ENCODE results near the gene PCNT.
"Not testable (repeated sequence)": the region's sequence is repeated elsewhere in the genome, so short reads cannot be mapped to it uniquely, and the experiment has no call there.

Gene PCNT

DNA sequence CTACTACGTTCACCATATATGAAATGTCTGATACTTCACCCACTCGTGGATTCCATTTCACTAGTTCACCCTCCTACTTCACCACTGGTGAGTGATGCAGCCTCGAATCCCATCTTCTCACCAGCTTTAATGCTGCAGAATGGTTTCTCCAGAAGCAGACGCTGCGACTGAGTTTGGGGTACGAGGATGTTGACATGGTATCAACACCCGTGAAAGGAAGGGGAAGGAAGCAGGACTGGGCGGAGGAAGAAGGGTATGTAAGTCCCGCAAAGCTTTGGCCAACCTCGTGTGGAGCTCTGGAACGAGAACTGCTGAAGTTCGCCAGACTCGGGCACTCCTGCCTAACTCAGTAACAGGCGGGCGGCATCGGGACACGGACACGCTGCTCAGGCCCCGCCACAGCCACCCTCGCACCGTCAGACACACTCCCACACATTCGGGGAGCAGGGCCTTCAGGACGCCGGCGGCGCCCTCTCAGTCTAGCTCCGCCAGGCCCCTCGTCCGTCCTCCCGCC lies 133.9 kb downstream of the PCNT start:
- TF ChIP-seq, protein P1, sequence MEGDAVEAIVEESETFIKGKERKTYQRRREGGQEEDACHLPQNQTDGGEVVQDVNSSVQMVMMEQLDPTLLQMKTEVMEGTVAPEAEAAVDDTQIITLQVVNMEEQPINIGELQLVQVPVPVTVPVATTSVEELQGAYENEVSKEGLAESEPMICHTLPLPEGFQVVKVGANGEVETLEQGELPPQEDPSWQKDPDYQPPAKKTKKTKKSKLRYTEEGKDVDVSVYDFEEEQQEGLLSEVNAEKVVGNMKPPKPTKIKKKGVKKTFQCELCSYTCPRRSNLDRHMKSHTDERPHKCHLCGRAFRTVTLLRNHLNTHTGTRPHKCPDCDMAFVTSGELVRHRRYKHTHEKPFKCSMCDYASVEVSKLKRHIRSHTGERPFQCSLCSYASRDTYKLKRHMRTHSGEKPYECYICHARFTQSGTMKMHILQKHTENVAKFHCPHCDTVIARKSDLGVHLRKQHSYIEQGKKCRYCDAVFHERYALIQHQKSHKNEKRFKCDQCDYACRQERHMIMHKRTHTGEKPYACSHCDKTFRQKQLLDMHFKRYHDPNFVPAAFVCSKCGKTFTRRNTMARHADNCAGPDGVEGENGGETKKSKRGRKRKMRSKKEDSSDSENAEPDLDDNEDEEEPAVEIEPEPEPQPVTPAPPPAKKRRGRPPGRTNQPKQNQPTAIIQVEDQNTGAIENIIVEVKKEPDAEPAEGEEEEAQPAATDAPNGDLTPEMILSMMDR (conservative IDR thresholded peaks at IDR 0.05; ENCODE audit: low read depth) = no peak
- peak; percentile 41 for DNase-seq (ENCODE audit: low spot score)
- peak overlapping the region; percentile 92 for H3K27ac ChIP-seq
- CTCF ChIA-PET = interaction anchor here (1.1 to 1.7 kb wide), 2 partner anchors 182 to 206 kb away, joined by 3 read pairs; no protein-coding TSS in a partner anchor
- POLR2A ChIA-PET (ENCODE audit: low non-redundant PET) = no interaction called here

DNA sequence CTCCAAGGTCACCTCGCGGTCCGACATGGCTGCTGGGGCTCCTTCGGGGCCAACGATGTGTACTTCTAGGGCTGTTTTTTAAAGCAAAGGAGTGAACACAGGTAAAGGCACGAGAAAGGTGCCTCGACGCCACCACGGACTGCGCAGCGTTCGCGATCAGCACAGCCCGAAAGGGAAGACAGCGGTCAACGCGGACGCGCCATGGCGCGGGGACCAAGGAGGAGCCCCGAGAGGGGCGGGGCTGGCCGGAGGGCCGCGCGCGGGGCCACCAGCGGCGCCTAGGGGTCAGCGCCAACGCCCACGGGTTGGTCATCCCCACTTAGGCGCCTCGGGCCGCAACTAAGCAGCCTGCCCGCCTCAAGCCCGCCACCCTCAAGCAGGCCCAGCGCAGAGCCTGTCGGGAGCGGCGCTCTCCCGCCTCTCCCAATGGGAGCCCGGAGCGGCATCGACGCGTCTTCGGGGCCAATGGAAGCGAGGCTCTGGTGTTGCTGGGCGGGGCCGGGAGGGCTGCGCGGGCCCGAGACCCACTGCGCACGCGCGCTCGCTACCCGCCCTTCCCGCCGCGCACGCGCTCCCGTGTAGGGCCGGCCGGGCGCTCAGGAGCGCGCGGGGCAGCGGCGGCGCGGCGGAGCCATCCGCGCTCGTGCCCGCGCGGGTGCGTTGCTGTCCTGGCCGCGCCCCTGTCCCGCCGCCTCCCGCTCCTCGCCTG lies 134.5 kb downstream of the PCNT start, which contains the start of gene DIP2A:
Gene DIP2A, plus strand, starts transcription at position 577 of the 709 bp plus-strand sequence. CDS start 241 bp downstream, outside the sequence.
- H3K27ac ChIP-seq = peak within 1 kb of the TSS; percentile 92
- peak; percentile 99 for DNase-seq (ENCODE audit: low spot score)
- POLR2A ChIA-PET (ENCODE audit: low non-redundant PET) = no interaction called here
- CTCF ChIA-PET = interaction anchor here (0.7 to 1.1 kb wide), 2 partner anchors 54 to 206 kb away, joined by 3 read pairs; no protein-coding TSS in a partner anchor
- TF ChIP-seq, protein P1 (conservative IDR thresholded peaks at IDR 0.05; ENCODE audit: low read depth) = no peak

DNA sequence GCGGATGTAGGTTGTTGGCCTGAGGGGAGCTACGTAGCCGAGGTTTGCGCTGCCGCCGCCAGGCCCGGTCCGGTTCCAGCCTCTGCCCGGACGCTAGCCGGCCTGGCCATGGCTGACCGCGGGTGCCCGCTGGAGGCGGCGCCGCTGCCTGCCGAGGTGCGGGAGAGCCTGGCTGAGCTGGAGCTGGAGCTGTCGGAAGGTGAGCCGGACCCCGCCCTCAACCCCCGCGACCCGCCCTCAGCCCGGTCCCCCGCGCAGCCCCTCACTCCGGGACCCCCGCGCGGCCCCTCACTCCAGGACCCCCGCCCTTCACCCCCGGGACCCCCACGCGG lies 135.0 kb downstream of the PCNT start:
- TF ChIP-seq, protein P1 (conservative IDR thresholded peaks at IDR 0.05; ENCODE audit: low read depth) = no peak
- peak overlapping the region; percentile 92 for H3K27ac ChIP-seq
- CTCF ChIA-PET = interaction anchor here (0.7 kb wide), 1 partner anchor 54 kb away, joined by 3 read pairs; no protein-coding TSS in a partner anchor
- no peak for DNase-seq (ENCODE audit: low spot score)
- POLR2A ChIA-PET (ENCODE audit: low non-redundant PET) = no interaction called here

DNA sequence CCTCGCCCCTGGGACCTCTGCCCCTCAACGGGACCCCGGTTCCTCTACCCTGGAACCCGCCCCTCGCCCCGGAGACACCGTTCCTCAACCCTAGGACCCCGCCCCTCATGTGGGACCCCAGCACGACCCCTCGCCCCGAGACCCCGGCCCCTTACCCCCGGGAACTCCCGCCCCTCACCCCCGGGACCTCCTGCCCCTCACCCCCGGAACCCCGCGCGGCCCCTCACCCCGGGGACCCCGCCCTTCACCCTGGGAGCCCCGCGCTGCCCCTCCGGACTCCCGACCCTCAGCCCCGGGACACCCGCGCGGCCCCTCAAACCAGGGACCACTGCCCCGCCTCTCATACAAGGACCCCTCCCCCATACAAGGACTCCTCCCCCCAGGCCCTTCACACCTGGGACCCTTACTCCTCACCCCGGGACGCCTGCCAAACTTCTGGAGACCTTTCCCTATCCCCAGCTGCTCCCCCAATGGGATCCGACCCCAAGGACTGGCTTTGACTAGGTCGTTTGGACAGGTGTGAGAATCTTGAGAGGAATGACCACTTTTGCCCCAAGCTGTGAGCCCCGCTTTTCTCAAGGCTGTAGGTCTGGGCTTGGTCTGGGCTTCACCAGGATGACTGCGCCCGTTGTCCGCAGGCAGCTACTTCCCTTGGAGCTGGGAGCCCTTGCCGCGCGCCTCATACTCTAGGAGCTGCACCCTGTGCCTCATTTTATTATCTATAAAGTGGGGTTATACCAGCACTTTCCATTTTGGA lies 135.6 kb downstream of the PCNT start:
- peak; percentile 26 for DNase-seq (ENCODE audit: low spot score)
- ChIA-PET CTCF (interaction anchor here (0.7 kb wide), 1 partner anchor 53 kb away, joined by 3 read pairs; no protein-coding TSS in a partner anchor), POLR2A (ENCODE audit: low non-redundant PET) (interaction anchor here (0.7 kb wide), 1 partner anchor 135 kb away, joined by 4 read pairs; no protein-coding TSS in a partner anchor)
- H3K27ac ChIP-seq = peak overlapping the region; percentile 92
- TF ChIP-seq, protein P1 (conservative IDR thresholded peaks at IDR 0.05; ENCODE audit: low read depth) = no peak

DNA sequence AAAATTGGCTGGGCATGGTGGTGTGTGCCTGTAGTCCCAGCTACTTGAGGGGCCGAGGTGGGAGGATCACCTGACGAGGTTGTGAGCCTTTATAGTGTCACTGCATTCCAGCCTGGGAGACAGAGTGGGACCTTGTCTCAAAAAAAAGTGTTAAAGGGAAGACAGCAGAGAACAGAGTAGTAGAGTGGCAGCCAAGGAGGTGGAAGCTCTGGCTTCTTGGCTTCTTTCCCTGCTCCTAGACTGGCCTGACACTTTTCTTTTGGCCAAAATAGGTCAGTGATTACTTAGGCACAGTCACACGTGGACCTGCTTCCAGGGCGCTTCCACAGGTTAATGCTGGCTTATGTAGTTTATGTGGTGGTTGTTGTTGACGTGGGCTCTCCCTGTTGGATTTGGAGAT lies 138.0 kb downstream of the PCNT start:
- POLR2A ChIA-PET (ENCODE audit: low non-redundant PET) = no interaction called here
- no peak for DNase-seq (ENCODE audit: low spot score)
- H3K27ac ChIP-seq = peak overlapping the region; percentile 38; the same call in 1 of the 2 replicates
- CTCF ChIA-PET = no interaction called here
- TF ChIP-seq, protein P1 (conservative IDR thresholded peaks at IDR 0.05; ENCODE audit: low read depth) = no peak

DNA sequence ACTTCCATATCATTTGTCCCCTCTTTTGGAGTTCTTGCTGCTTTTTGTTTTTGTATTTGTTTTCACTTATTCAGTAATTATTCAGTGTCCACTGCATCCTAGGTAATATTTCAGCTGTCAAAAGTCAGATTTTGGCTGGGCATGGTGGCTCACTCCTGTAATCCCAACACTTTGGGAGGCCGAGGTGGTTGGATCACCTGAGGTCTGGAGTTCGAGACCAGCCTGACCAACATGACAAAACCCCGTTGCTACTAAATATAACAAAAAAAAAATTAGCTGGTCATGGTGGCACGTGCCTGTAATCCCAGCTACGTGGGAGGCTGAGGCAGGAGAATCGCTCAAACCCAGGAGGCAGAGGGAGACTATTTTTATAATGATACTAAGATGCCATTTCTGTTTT lies 141.2 kb downstream of the PCNT start:
- CTCF ChIA-PET; H3K27ac ChIP-seq; POLR2A ChIA-PET (ENCODE audit: low non-redundant PET); DNase-seq (ENCODE audit: low spot score): not testable (repeated sequence)
